DND-41 (cell line): ENCODE results near the gene CDK5RAP1.

Source experiments
- ATAC-seq: fragments of 200-7000 bp; cut with Tn5 transposase; 3 replicates; pipeline ENCODE4 v1.9.1; 2021; ENCODE audit warnings: low read depth; ENCODE audit not compliant: insufficient read depth
- DNase-seq: peaks from one replicate; pipeline ENCODE4 v3.0.0-alpha.2; 2020
- H2AFZ ChIP-seq: 2 replicates; pipeline ENCODE4 v1.6.0; 2012; ENCODE audit warnings: low read depth, low read length
- H3K27ac ChIP-seq: 2 replicates; pipeline ENCODE4 v1.5.1; 2012; ENCODE audit warnings: low read length, inconsistent platforms
- H3K27me3 ChIP-seq: fragments of 200-600 bp; sonication (generic); 2 replicates; pipeline ENCODE4 v1.6.0; 2012; ENCODE audit warnings: low read length, mild to moderate bottlenecking, inconsistent platforms; ENCODE audit not compliant: insufficient read depth, poor library complexity
- H3K36me3 ChIP-seq: 2 replicates; pipeline ENCODE4 v1.5.1; 2012; ENCODE audit warnings: low read length, inconsistent platforms; ENCODE audit not compliant: insufficient read depth
- H3K4me1 ChIP-seq: 2 replicates; pipeline ENCODE4 v1.5.1; 2012; ENCODE audit warnings: mild to moderate bottlenecking, low read length; ENCODE audit not compliant: insufficient read depth
- H3K4me2 ChIP-seq: 2 replicates; pipeline ENCODE4 v1.6.0; 2012; ENCODE audit warnings: mild to moderate bottlenecking, moderate library complexity, low read length, inconsistent platforms; ENCODE audit not compliant: insufficient read depth
- H3K4me3 ChIP-seq, 2 experiments: fragments of 200-600 bp in 1 of 2; shearing (Covaris generic) in 1 of 2; 2 replicates each; pipeline ENCODE4 v1.5.1; 2012 to 2016; ENCODE audit warnings: inconsistent platforms in 2 of 2, low read length in 2 of 2, mild to moderate bottlenecking in 2 of 2, low read depth in 1 of 2, moderate library complexity in 1 of 2
- H3K79me2 ChIP-seq: 2 replicates; pipeline ENCODE4 v1.6.0; 2012; ENCODE audit warnings: low read length, inconsistent platforms; ENCODE audit not compliant: insufficient read depth
- H3K9ac ChIP-seq: 2 replicates; pipeline ENCODE4 v1.6.0; 2012; ENCODE audit warnings: low read depth, mild to moderate bottlenecking, inconsistent platforms, low read length, moderate library complexity
- H3K9me3 ChIP-seq: 2 replicates; pipeline ENCODE4 v1.5.1; 2012; ENCODE audit warnings: low read length, moderate library complexity, mild to moderate bottlenecking, inconsistent platforms; ENCODE audit not compliant: insufficient read depth, severe bottlenecking
- H4K20me1 ChIP-seq: 2 replicates; pipeline ENCODE4 v1.6.0; 2012; ENCODE audit warnings: low read length; ENCODE audit not compliant: insufficient read depth
- CTCF ChIP-seq: IDR thresholded peaks from 2 replicates; pipeline ENCODE4 v1.5.1; 2012; ENCODE audit warnings: borderline replicate concordance, low read length, moderate library complexity, mild to moderate bottlenecking; ENCODE audit not compliant: poor library complexity, severe bottlenecking; ENCODE audit errors: extremely low read depth
- EZH2 ChIP-seq: IDR thresholded peaks from 3 replicates; pipeline ENCODE4 v1.6.1; 2012; ENCODE audit warnings: borderline replicate concordance, low read depth, mild to moderate bottlenecking, moderate library complexity, low read length, inconsistent platforms; ENCODE audit not compliant: severe bottlenecking

CDK5RAP1 gene

GRCh38 chr20:33345342-33345741, 56.0 kb downstream of the CDK5RAP1 start:
- no peak overlapping the region for H3K4me3 ChIP-seq
- H3K27me3 ChIP-seq, result no peaks in the 10 kb centered on the region
- no peaks in the 10 kb centered on the region for H3K4me1 ChIP-seq
- no peaks in the 10 kb centered on the region; the same call in 1 of the 2 replicates for H4K20me1 ChIP-seq
- H3K36me3 ChIP-seq, result peaks cover 11% of the 10 kb centered on the region
- no peaks in the 10 kb centered on the region for H3K9me3 ChIP-seq
- H3K9ac ChIP-seq, result no peak overlapping the region
- H2AFZ ChIP-seq, result no peak overlapping the region
- H3K27ac ChIP-seq, result no peak overlapping the region
- DNase-seq (no peak), ATAC-seq (no peak)
- TF ChIP-seq CTCF (no peak), EZH2 (no peak)
- H3K79me2 ChIP-seq, result no peaks in the 10 kb centered on the region
- H3K4me2 ChIP-seq, result no peak overlapping the region

- peaks cover 8% of the 10 kb centered on the region for H3K4me1 ChIP-seq
- H3K4me2 ChIP-seq, result no peak overlapping the region
- no peak for DNase-seq
- H3K27me3 ChIP-seq, result no peaks in the 10 kb centered on the region
- H2AFZ ChIP-seq, result no peak overlapping the region
- ATAC-seq, result no peak
- no peaks in the 10 kb centered on the region for H3K36me3 ChIP-seq
- H3K9ac ChIP-seq, result no peak overlapping the region
- no peaks in the 10 kb centered on the region; the same call in 1 of the 2 replicates for H4K20me1 ChIP-seq
- TF ChIP-seq EZH2 (no peak), CTCF (no peak)
- no peak overlapping the region for H3K27ac ChIP-seq
- no peaks in the 10 kb centered on the region for H3K79me2 ChIP-seq
- H3K4me3 ChIP-seq, result no peak overlapping the region
- no peaks in the 10 kb centered on the region for H3K9me3 ChIP-seq
Measured at GRCh38 chr20:33343521-33343920, 57.8 kb downstream of the CDK5RAP1 start.

- H3K9ac ChIP-seq, result no peak overlapping the region
- no peaks in the 10 kb centered on the region for H3K79me2 ChIP-seq
- TF ChIP-seq EZH2 (no peak), CTCF (no peak)
- H3K4me3 ChIP-seq, result no peak overlapping the region
- H3K36me3 ChIP-seq, result no peaks in the 10 kb centered on the region
- no peak overlapping the region for H3K27ac ChIP-seq
- DNase-seq (no peak), ATAC-seq (no peak)
- no peaks in the 10 kb centered on the region for H3K27me3 ChIP-seq
- H3K4me2 ChIP-seq, result no peak overlapping the region
- H3K9me3 ChIP-seq, result no peaks in the 10 kb centered on the region
- H2AFZ ChIP-seq, result no peak overlapping the region
- peaks cover 25% of the 10 kb centered on the region for H3K4me1 ChIP-seq
- H4K20me1 ChIP-seq, result no peaks in the 10 kb centered on the region; the same call in 1 of the 2 replicates
Measured at GRCh38 chr20:33339515-33340058, 61.7 kb downstream of the CDK5RAP1 start.
